ENCODE measurements around the gene PPP1R12B. TPM values are rescaled to one million over a fixed set of nuclear protein-coding genes. Genes with fewer than 3 reads are reported as not detected.
"Not testable (repeated sequence)": the region's sequence is repeated elsewhere in the genome, so short reads cannot be mapped to it uniquely, and the experiment has no call there.

Gene PPP1R12B
- total RNA-seq, 5 donors from 2014 or later (not counting 1 experiment from before 2014, with no cell fraction given), result 24.3 to 40.9 (median 27.0) TPM

- no peak overlapping the region for H3K4me3 Mint-ChIP-seq
- no peaks in the 10 kb centered on the region for H3K27me3 ChIP-seq (replicated peaks in 1 of 2; ENCODE audit: control insufficient read depth in 2 of 2, extremely low read depth in 1 of 2, insufficient read depth in 2 of 2, low read length in 1 of 2)
- no peaks in the 10 kb centered on the region for H3K9me3 Mint-ChIP-seq
- peaks cover 56% of the 10 kb centered on the region for H3K36me3 Mint-ChIP-seq
- H3K27me3 Mint-ChIP-seq, result no peaks in the 10 kb centered on the region
- H3K36me3 ChIP-seq (ENCODE audit: control insufficient read depth in 2 of 2, extremely low read depth in 1 of 2, insufficient read depth in 1 of 2, low read length in 1 of 2), result peaks cover 7 to 23% of the 10 kb centered on the region in 2 donors
- CTCF ChIA-PET, result interaction anchor here (0.6 kb wide), 2 partner anchors 8 to 1533 kb away, joined by 3 read pairs; no protein-coding TSS in a partner anchor
- H3K4me3 ChIP-seq (ENCODE audit: control insufficient read depth in 1 of 2, extremely low read depth in 1 of 2, low read length in 1 of 2), result no peak overlapping the region
- no peaks in the 10 kb centered on the region for H3K9me3 ChIP-seq
- DNase-seq (no peak), ATAC-seq (replicated peaks in 1 of 4) (no peak)
- 100% methylated on average over 1 of the region's 2 CpGs for WGBS (ENCODE audit: insufficient coverage)
- H3K27ac ChIP-seq (ENCODE audit: low read length), result no peak overlapping the region
- H3K27ac Mint-ChIP-seq, result no peak overlapping the region
- no peaks in the 10 kb centered on the region for H3K4me1 Mint-ChIP-seq
- no peaks in the 10 kb centered on the region for H3K4me1 ChIP-seq (ENCODE audit: control insufficient read depth in 1 of 2, extremely low read depth in 1 of 2, insufficient read depth in 2 of 2, low read length in 2 of 2)
- POLR2A ChIA-PET, result no interaction called here
Measured at GRCh38 chr1:202579806-202580205, 231.3 kb downstream of the PPP1R12B start.

GRCh38 chr1:202580619-202581018 lies 232.1 kb downstream of the PPP1R12B start:
- no CpG with 5 or more reads among the region's 1 CpG for WGBS (ENCODE audit: insufficient coverage)
- POLR2A ChIA-PET, result no interaction called here
- ATAC-seq (replicated peaks in 1 of 4), result no peak
- H3K36me3 ChIP-seq (ENCODE audit: control insufficient read depth in 2 of 2, extremely low read depth in 1 of 2, insufficient read depth in 1 of 2, low read length in 1 of 2), result peaks cover 7 to 23% of the 10 kb centered on the region in 2 donors
- Mint-ChIP-seq H3K36me3 (peaks cover 51% of the 10 kb centered on the region), H3K27me3 (no peaks in the 10 kb centered on the region), H3K27ac (no peak overlapping the region), H3K9me3 (no peaks in the 10 kb centered on the region), H3K4me1 (no peaks in the 10 kb centered on the region), H3K4me3 (no peak overlapping the region)
- no peaks in the 10 kb centered on the region for H3K27me3 ChIP-seq (replicated peaks in 1 of 2; ENCODE audit: control insufficient read depth in 2 of 2, extremely low read depth in 1 of 2, insufficient read depth in 2 of 2, low read length in 1 of 2)
- no peak overlapping the region for H3K27ac ChIP-seq (ENCODE audit: low read length)
- no peaks in the 10 kb centered on the region for H3K9me3 ChIP-seq
- H3K4me3 ChIP-seq (ENCODE audit: control insufficient read depth in 1 of 2, extremely low read depth in 1 of 2, low read length in 1 of 2), result no peak overlapping the region
- no peaks in the 10 kb centered on the region for H3K4me1 ChIP-seq (ENCODE audit: control insufficient read depth in 1 of 2, extremely low read depth in 1 of 2, insufficient read depth in 2 of 2, low read length in 2 of 2)
- CTCF ChIA-PET, result interaction anchor here in 1 of 2 donors (0.6 to 0.8 kb wide), 3 partner anchors 9 to 206 kb away, joined by 3 to 5 read pairs (median 3); no protein-coding TSS in a partner anchor
- DNase-seq, result no peak

- H3K27me3 Mint-ChIP-seq; ATAC-seq (replicated peaks in 1 of 4); H3K27ac ChIP-seq (ENCODE audit: low read length); H3K4me1 ChIP-seq (ENCODE audit: control insufficient read depth in 1 of 2, extremely low read depth in 1 of 2, insufficient read depth in 2 of 2, low read length in 2 of 2); H3K4me3 Mint-ChIP-seq; H3K9me3 Mint-ChIP-seq; DNase-seq; H3K4me3 ChIP-seq (ENCODE audit: control insufficient read depth in 1 of 2, extremely low read depth in 1 of 2, low read length in 1 of 2); H3K27ac Mint-ChIP-seq; CTCF ChIA-PET; H3K9me3 ChIP-seq; POLR2A ChIA-PET; H3K27me3 ChIP-seq (replicated peaks in 1 of 2; ENCODE audit: control insufficient read depth in 2 of 2, extremely low read depth in 1 of 2, insufficient read depth in 2 of 2, low read length in 1 of 2); H3K4me1 Mint-ChIP-seq: not testable (repeated sequence)
- H3K36me3 ChIP-seq (ENCODE audit: control insufficient read depth in 2 of 2, extremely low read depth in 1 of 2, insufficient read depth in 1 of 2, low read length in 1 of 2), result peaks cover 7 to 20% of the 10 kb centered on the region in 2 donors
- 90% methylated on average over 4 of the region's 5 CpGs for WGBS (ENCODE audit: insufficient coverage)
- H3K36me3 Mint-ChIP-seq, result peaks cover 54% of the 10 kb centered on the region
Measured at GRCh38 chr1:202582350-202582749, 233.9 kb downstream of the PPP1R12B start.

- Histone ChIP-seq H3K27ac (ENCODE audit: low read length) (no peak overlapping the region), H3K4me3 (ENCODE audit: control insufficient read depth in 1 of 2, extremely low read depth in 1 of 2, low read length in 1 of 2) (no peak overlapping the region), H3K9me3 (no peaks in the 10 kb centered on the region), H3K36me3 (ENCODE audit: control insufficient read depth in 2 of 2, extremely low read depth in 1 of 2, insufficient read depth in 1 of 2, low read length in 1 of 2) (peaks cover 7 to 20% of the 10 kb centered on the region in 2 donors), H3K4me1 (ENCODE audit: control insufficient read depth in 1 of 2, extremely low read depth in 1 of 2, insufficient read depth in 2 of 2, low read length in 2 of 2) (no peaks in the 10 kb centered on the region), H3K27me3 (replicated peaks in 1 of 2; ENCODE audit: control insufficient read depth in 2 of 2, extremely low read depth in 1 of 2, insufficient read depth in 2 of 2, low read length in 1 of 2) (peaks cover 0 to 2% of the 10 kb centered on the region in 2 experiments)
- no peaks in the 10 kb centered on the region for H3K4me1 Mint-ChIP-seq
- WGBS (ENCODE audit: insufficient coverage), result 91% methylated on average over 7 of the region's 8 CpGs
- no peak overlapping the region for H3K4me3 Mint-ChIP-seq
- H3K9me3 Mint-ChIP-seq, result no peaks in the 10 kb centered on the region
- CTCF ChIA-PET, result no interaction called here
- ATAC-seq (replicated peaks in 1 of 4) (no peak), DNase-seq (no peak)
- H3K27ac Mint-ChIP-seq, result no peak overlapping the region
- H3K36me3 Mint-ChIP-seq, result peaks cover 44% of the 10 kb centered on the region
- POLR2A ChIA-PET, result no interaction called here
- no peaks in the 10 kb centered on the region for H3K27me3 Mint-ChIP-seq
Measured at GRCh38 chr1:202584707-202585589, 236.4 kb downstream of the PPP1R12B start.

GRCh38 chr1:202585590-202585933 lies 237.1 kb downstream of the PPP1R12B start:
- Mint-ChIP-seq H3K27ac (no peak overlapping the region), H3K27me3 (no peaks in the 10 kb centered on the region), H3K36me3 (peaks cover 38% of the 10 kb centered on the region), H3K9me3 (no peaks in the 10 kb centered on the region), H3K4me3 (no peak overlapping the region), H3K4me1 (no peaks in the 10 kb centered on the region)
- H3K27me3 ChIP-seq (replicated peaks in 1 of 2; ENCODE audit: control insufficient read depth in 2 of 2, extremely low read depth in 1 of 2, insufficient read depth in 2 of 2, low read length in 1 of 2), result peaks cover 0 to 2% of the 10 kb centered on the region in 2 experiments
- H3K36me3 ChIP-seq (ENCODE audit: control insufficient read depth in 2 of 2, extremely low read depth in 1 of 2, insufficient read depth in 1 of 2, low read length in 1 of 2), result peaks cover 7 to 19% of the 10 kb centered on the region in 2 donors
- ATAC-seq (replicated peaks in 1 of 4) (no peak), DNase-seq (no peak)
- H3K9me3 ChIP-seq, result no peaks in the 10 kb centered on the region
- no peak overlapping the region for H3K27ac ChIP-seq (ENCODE audit: low read length)
- H3K4me3 ChIP-seq (ENCODE audit: control insufficient read depth in 1 of 2, extremely low read depth in 1 of 2, low read length in 1 of 2), result no peak overlapping the region
- no peaks in the 10 kb centered on the region for H3K4me1 ChIP-seq (ENCODE audit: control insufficient read depth in 1 of 2, extremely low read depth in 1 of 2, insufficient read depth in 2 of 2, low read length in 2 of 2)
- POLR2A ChIA-PET, result no interaction called here
- CTCF ChIA-PET, result no interaction called here

- Mint-ChIP-seq H3K9me3 (no peaks in the 10 kb centered on the region), H3K27ac (no peak overlapping the region), H3K4me1 (no peaks in the 10 kb centered on the region), H3K27me3 (no peaks in the 10 kb centered on the region), H3K36me3 (peaks cover 31% of the 10 kb centered on the region), H3K4me3 (no peak overlapping the region)
- Histone ChIP-seq H3K27ac (ENCODE audit: low read length) (no peak overlapping the region), H3K27me3 (replicated peaks in 1 of 2; ENCODE audit: control insufficient read depth in 2 of 2, extremely low read depth in 1 of 2, insufficient read depth in 2 of 2, low read length in 1 of 2) (peaks cover 0 to 2% of the 10 kb centered on the region in 2 experiments), H3K4me1 (ENCODE audit: control insufficient read depth in 1 of 2, extremely low read depth in 1 of 2, insufficient read depth in 2 of 2, low read length in 2 of 2) (no peaks in the 10 kb centered on the region), H3K9me3 (no peaks in the 10 kb centered on the region), H3K4me3 (ENCODE audit: control insufficient read depth in 1 of 2, extremely low read depth in 1 of 2, low read length in 1 of 2) (no peak overlapping the region), H3K36me3 (ENCODE audit: control insufficient read depth in 2 of 2, extremely low read depth in 1 of 2, insufficient read depth in 1 of 2, low read length in 1 of 2) (peaks cover 4 to 13% of the 10 kb centered on the region in 2 donors)
- WGBS (ENCODE audit: insufficient coverage), result 50% methylated on average over 1 of the region's 4 CpGs
- POLR2A ChIA-PET, result no interaction called here
- CTCF ChIA-PET, result no interaction called here
- ATAC-seq (replicated peaks in 1 of 4) (no peak), DNase-seq (peak in 1 of 35 experiments; percentile 14)
Measured at GRCh38 chr1:202586018-202586821, 237.7 kb downstream of the PPP1R12B start.

Measured in T-cell (primary cell).